Endodermal cell (in vitro differentiated cells): Measurements from ENCODE around the gene TBC1D12. TPM values are rescaled to one million over a fixed set of nuclear protein-coding genes. Genes with fewer than 3 reads are reported as not detected.

Experiments used
- DNase-seq: peaks from one replicate; pipeline ENCODE4 v3.0.0-alpha.2; 2017
- H3K27ac ChIP-seq: 2 replicates; pipeline ENCODE4 v1.5.1; 2013; ENCODE audit warnings: mild to moderate bottlenecking, low read depth, low read length, moderate library complexity
- H3K27me3 ChIP-seq: 2 replicates; pipeline ENCODE4 v1.6.1; 2013; ENCODE audit warnings: mild to moderate bottlenecking, low read length, moderate library complexity; ENCODE audit not compliant: insufficient read depth, control insufficient read depth, poor library complexity, severe bottlenecking
- H3K36me3 ChIP-seq: 2 replicates; pipeline ENCODE4 v1.7.0; 2013; ENCODE audit warnings: mild to moderate bottlenecking, low read length, moderate library complexity; ENCODE audit not compliant: control insufficient read depth, insufficient read depth
- H3K4me1 ChIP-seq: one replicate; pipeline ENCODE4 v1.7.0; 2013; ENCODE audit warnings: low read length; ENCODE audit not compliant: control insufficient read depth, insufficient read depth
- H3K4me3 ChIP-seq: 2 replicates; pipeline ENCODE4 v1.5.1; 2013; ENCODE audit warnings: mild to moderate bottlenecking, low read length, moderate library complexity
- H3K9ac ChIP-seq: 2 replicates; pipeline ENCODE4 v1.6.1; 2013; ENCODE audit warnings: mild to moderate bottlenecking, low read length, moderate library complexity; ENCODE audit not compliant: poor library complexity, severe bottlenecking; ENCODE audit errors: extremely low read depth
- H3K9me3 ChIP-seq: 2 replicates; pipeline ENCODE4 v1.6.1; 2013; ENCODE audit warnings: mild to moderate bottlenecking, low read length, moderate library complexity; ENCODE audit not compliant: control insufficient read depth
- H3K27ac Mint-ChIP-seq: 2 replicates; pipeline ENCODE4 v1.8.0; 2020; ENCODE audit warnings: mixed read lengths
- H3K27me3 Mint-ChIP-seq: 2 replicates; pipeline ENCODE4 v1.8.0; 2021; ENCODE audit warnings: mild to moderate bottlenecking, mixed read lengths; ENCODE audit not compliant: insufficient read depth
- H3K36me3 Mint-ChIP-seq: 2 replicates; pipeline ENCODE4 v1.8.0; 2020; ENCODE audit warnings: low read depth, mixed read lengths
- H3K4me1 Mint-ChIP-seq: 2 replicates; pipeline ENCODE4 v1.8.0; 2020; ENCODE audit warnings: mixed read lengths
- H3K4me3 Mint-ChIP-seq: 2 replicates; pipeline ENCODE4 v1.8.0; 2020; ENCODE audit warnings: mild to moderate bottlenecking, moderate library complexity, mixed read lengths
- H3K9me3 Mint-ChIP-seq: 2 replicates; pipeline ENCODE4 v1.8.0; 2020; ENCODE audit warnings: mild to moderate bottlenecking, mixed read lengths
- WGBS, 2 experiments: methylation state at CpG; one replicate each; pipeline versions ENCODE4 v1.1.5 to v1.1.7; 2013; ENCODE audit warnings: missing lambda C conversion rate in 2 of 2, mixed read lengths in 1 of 2; ENCODE audit not compliant: insufficient coverage in 1 of 2, insufficient read length in 1 of 2; 5-methylcytosine and 5-hydroxymethylcytosine counted together
- total RNA-seq, 2 donors: library from RNA; stranded (reverse); fragmentation: NEBNext Ultra II Directional in 1 of 2; extraction: Animal tissue kit (Norgen Biotek cat#: 25700) in 1 of 2; gene quantifications; 2 replicates in 1 of 2; 3 replicates in 1 of 2; pipeline ENCODE4 v1.2.1, GENCODE V29; 2021
- TF ChIP-seq, protein P1 (sequence below): fragments of 200-600 bp; sonication (generic); conservative IDR thresholded peaks from 2 replicates; pipeline ENCODE4 v1.5.0; 2021; ENCODE audit warnings: antibody characterized with exemption, mild to moderate bottlenecking

TBC1D12 gene
- total RNA-seq, 2 donors from 2014 or later = 7.0 to 7.4 TPM

DNA sequence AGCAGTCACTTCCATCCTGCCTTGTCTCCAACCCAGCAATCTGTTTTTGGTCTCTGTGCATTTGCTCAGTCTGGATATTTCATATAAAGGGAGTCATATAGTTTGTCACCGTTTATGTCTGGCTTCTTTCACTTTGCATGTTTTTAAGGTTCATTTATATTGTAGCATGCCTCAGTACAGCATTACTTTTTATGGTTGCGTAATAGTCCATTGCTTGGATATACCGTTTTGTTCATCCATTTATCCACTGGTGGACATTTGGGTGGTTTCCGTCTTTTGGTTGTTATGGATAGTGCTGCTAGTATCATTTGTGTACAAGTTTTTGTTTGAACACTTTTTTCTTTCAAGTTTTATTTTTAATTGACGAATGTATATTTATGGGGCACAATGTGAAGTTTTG, 18.2 kb downstream of the TBC1D12 start:
- Mint-ChIP-seq H3K4me3 (no peak overlapping the region), H3K27ac (no peak overlapping the region), H3K36me3 (peaks cover 4% of the 10 kb centered on the region), H3K9me3 (peaks cover 7% of the 10 kb centered on the region), H3K27me3 (peaks cover 1% of the 10 kb centered on the region), H3K4me1 (no peaks in the 10 kb centered on the region)
- TF ChIP-seq, protein P1, sequence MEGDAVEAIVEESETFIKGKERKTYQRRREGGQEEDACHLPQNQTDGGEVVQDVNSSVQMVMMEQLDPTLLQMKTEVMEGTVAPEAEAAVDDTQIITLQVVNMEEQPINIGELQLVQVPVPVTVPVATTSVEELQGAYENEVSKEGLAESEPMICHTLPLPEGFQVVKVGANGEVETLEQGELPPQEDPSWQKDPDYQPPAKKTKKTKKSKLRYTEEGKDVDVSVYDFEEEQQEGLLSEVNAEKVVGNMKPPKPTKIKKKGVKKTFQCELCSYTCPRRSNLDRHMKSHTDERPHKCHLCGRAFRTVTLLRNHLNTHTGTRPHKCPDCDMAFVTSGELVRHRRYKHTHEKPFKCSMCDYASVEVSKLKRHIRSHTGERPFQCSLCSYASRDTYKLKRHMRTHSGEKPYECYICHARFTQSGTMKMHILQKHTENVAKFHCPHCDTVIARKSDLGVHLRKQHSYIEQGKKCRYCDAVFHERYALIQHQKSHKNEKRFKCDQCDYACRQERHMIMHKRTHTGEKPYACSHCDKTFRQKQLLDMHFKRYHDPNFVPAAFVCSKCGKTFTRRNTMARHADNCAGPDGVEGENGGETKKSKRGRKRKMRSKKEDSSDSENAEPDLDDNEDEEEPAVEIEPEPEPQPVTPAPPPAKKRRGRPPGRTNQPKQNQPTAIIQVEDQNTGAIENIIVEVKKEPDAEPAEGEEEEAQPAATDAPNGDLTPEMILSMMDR = no peak
- H3K27me3 ChIP-seq = no peaks in the 10 kb centered on the region
- no peak for DNase-seq
- no peak overlapping the region for H3K4me3 ChIP-seq
- H3K4me1 ChIP-seq = no peaks in the 10 kb centered on the region
- no peak overlapping the region for H3K27ac ChIP-seq
- WGBS, 2 experiments = 92 to 100% methylated on average over 1 to 5 of the region's 5 CpGs
- H3K9me3 ChIP-seq = peaks cover 16% of the 10 kb centered on the region
- H3K36me3 ChIP-seq = no peaks in the 10 kb centered on the region
- no peak overlapping the region for H3K9ac ChIP-seq

DNA sequence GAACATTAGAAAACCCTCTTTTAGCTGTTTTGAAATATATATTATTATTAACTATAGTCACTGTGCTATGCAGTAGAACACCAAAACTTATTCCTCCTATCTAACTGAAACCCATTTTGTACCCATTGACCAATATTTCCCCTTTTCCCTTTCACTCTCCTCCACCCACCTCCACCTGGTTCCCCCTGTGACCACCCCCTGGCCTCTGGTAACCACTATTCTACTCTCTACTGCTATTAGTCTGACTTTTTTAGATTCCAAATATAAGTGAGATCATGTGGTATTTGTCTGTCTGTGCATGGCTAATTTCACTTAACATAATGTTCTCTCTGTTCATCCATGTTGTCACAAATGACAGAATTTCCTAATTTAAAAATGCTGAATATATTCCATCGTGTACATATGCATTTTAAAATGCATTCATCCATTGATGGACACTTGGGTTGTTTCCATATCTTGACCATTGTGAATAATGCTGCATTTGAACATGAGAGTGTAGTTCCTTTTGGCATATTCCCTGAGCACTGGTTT, 18.7 kb downstream of the TBC1D12 start:
- H3K4me1 Mint-ChIP-seq = no peaks in the 10 kb centered on the region
- H3K4me3 Mint-ChIP-seq = no peak overlapping the region
- peaks cover 17% of the 10 kb centered on the region for H3K9me3 ChIP-seq
- TF ChIP-seq, protein P1 = no peak
- H3K27me3 Mint-ChIP-seq = peaks cover 1% of the 10 kb centered on the region
- no peak for DNase-seq
- H3K4me1 ChIP-seq = no peaks in the 10 kb centered on the region
- H3K36me3 ChIP-seq = no peaks in the 10 kb centered on the region
- no peaks in the 10 kb centered on the region for H3K27me3 ChIP-seq
- no peak overlapping the region for H3K27ac ChIP-seq
- peaks cover 10% of the 10 kb centered on the region for H3K9me3 Mint-ChIP-seq
- H3K27ac Mint-ChIP-seq = no peak overlapping the region
- no peak overlapping the region for H3K9ac ChIP-seq
- peaks cover 4% of the 10 kb centered on the region for H3K36me3 Mint-ChIP-seq
- 100% methylated on average over 1 of the region's 1 CpG; no CpG with 5 or more reads in 1 of the 2 experiments for WGBS, 2 experiments
- no peak overlapping the region for H3K4me3 ChIP-seq

GRCh38 chr10:94423627-94424026, 21.3 kb downstream of the TBC1D12 start:
- Mint-ChIP-seq H3K4me1 (no peaks in the 10 kb centered on the region), H3K36me3 (peaks cover 4% of the 10 kb centered on the region), H3K27me3 (peaks cover 1% of the 10 kb centered on the region), H3K4me3 (no peak overlapping the region), H3K27ac (no peak overlapping the region), H3K9me3 (peaks cover 14% of the 10 kb centered on the region)
- DNase-seq = no peak
- Histone ChIP-seq H3K4me1 (no peaks in the 10 kb centered on the region), H3K9me3 (peaks cover 17% of the 10 kb centered on the region), H3K27ac (no peak overlapping the region), H3K4me3 (no peak overlapping the region), H3K36me3 (no peaks in the 10 kb centered on the region), H3K27me3 (no peaks in the 10 kb centered on the region), H3K9ac (no peak overlapping the region)
- TF ChIP-seq, protein P1 = no peak
- 100% methylated on average over 1 of the region's 1 CpG; no CpG with 5 or more reads in 1 of the 2 experiments for WGBS, 2 experiments
